Measurements from ENCODE around the gene FILIP1.

GRCh38 chr6:75344021-75344420 lies 149.6 kb downstream of the FILIP1 start:
- no peak for TF ChIP-seq CTCF (IDR thresholded peaks at IDR 0.05)
- TF ChIP-seq POLR2A (IDR thresholded peaks at IDR 0.05) = no peak

All from body of pancreas (tissue), 4 donors.